OCI-LY7 (cell line): ENCODE results near the gene PLA2G4A.

Experiments
- EZH2phosphoT487 ChIP-seq: fragments of 200-600 bp; sonication (generic); IDR thresholded peaks from 2 replicates; pipeline ENCODE4 v1.6.1; 2018; ENCODE audit warnings: low read depth, borderline replicate concordance, mild to moderate bottlenecking, mixed run types, antibody characterized with exemption, low read length, moderate library complexity, mixed read lengths
- TF ChIP-seq, protein P1 (sequence below): fragments of 200-600 bp; sonication (generic); conservative IDR thresholded peaks from 2 replicates; pipeline ENCODE4 v1.5.1; 2014; ENCODE audit warnings: mild to moderate bottlenecking, antibody characterized with exemption, low read length, moderate library complexity, mixed read lengths

DNA sequence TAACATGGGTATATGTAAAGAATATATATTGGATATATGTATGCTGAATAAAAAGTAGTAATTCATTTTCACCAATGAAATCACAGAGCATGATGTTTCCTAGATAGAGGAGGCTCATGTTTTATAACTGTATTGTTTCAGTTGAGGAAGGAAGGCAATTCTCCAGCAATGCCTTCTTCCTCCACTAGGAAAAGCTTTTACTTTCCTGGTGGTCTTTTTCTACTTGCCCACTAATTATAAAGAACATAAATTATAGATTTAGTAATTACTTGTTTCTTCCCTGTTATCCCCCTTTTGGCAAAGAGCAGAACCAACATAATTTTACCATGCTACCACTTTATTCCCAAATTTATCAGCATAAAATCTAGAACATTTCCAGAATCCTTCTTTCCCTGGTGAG, 159.0 kb downstream of the PLA2G4A start:
- TF ChIP-seq, protein P1, sequence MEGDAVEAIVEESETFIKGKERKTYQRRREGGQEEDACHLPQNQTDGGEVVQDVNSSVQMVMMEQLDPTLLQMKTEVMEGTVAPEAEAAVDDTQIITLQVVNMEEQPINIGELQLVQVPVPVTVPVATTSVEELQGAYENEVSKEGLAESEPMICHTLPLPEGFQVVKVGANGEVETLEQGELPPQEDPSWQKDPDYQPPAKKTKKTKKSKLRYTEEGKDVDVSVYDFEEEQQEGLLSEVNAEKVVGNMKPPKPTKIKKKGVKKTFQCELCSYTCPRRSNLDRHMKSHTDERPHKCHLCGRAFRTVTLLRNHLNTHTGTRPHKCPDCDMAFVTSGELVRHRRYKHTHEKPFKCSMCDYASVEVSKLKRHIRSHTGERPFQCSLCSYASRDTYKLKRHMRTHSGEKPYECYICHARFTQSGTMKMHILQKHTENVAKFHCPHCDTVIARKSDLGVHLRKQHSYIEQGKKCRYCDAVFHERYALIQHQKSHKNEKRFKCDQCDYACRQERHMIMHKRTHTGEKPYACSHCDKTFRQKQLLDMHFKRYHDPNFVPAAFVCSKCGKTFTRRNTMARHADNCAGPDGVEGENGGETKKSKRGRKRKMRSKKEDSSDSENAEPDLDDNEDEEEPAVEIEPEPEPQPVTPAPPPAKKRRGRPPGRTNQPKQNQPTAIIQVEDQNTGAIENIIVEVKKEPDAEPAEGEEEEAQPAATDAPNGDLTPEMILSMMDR = no peak
- no peak for TF ChIP-seq EZH2phosphoT487
